COR-L47 (cell line): ENCODE data around the gene ASZ1.
A peak's percentile ranks its signal among the peaks of the same experiment; 100 is the strongest.

Experiments
- DNase-seq: peaks from one replicate; lab custom pipeline; 2025; lab: John Stamatoyannopoulos, UW

ASZ1 gene

DNA sequence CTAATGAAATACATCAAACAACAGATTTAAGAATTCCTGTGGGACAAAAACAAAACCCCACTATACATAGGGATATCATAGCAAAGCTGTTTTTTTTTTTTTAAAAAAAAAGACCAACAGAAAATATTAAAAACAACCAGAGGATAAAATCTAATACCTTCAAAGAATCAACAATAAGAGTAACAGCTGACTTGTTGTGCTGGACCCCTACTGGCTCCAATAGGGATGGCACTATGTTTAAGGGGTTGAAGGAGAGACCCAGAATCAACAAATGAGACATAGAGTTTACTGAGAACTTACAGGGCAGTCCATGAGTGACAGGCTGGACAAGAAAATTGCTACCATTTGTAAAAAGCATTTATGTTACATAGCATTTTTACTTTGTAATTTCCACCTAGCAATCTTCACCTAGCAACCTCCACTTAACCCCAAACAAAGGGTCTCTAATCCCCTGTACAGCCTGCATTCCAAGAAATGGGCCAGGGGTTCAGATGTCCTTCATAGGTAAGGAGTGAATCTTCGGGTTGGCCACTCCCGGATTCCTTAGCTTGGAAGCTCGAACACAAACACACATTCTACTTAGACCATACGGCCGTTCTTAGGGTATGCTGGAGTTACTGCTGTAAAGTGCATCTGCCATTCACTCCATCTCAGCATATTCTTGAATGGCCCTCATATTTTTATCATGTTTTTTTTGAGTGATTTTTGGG, 25.8 kb downstream of the ASZ1 start:
- DNase-seq: no peak

DNA sequence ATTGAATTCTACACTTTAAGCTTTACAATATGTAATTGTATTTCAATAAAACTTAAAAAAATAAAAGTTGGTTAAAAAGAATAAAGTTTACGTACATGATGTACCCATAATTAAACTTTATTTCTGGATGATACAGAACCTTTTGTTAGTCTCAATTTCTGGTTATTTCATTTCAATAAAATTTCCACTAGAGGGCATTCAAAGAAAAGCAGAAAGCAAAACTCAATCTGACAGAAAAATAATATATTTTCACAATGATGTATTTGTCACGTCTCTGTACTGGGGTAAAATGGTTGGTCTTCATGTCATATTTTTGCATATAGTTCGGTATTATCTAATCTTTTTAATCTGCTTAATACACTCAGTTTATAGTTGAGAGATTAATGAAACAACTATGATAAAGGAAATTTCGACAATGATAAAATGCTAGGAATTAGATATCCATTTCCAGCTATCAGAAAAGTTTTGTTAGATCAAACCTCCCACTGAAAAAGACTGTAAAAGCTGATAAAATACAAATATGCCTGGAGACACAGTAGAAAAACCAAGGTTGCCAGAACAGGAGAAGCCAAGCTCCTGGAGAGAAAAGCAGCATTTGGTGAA, 27.4 kb downstream of the ASZ1 start:
- DNase-seq: no peak

DNA sequence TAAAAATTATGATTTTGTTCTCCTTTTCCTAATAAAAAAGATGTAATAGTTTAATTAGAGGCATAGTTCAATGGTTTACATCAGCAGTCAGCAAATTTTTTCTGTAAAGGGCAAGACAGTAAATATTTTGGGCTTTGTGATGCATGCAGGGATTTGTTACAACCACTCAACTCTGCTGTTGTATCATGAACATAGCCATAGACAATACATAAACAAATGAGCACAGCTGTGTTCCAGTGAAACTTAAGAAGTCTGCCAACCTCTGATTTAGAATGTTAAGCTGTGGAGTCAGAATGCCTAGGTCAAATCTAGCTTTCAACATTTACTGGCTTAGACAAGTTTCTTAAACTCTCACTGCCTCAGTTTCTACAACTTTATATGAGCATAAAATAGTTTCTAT, 31.6 kb downstream of the ASZ1 start:
- DNase-seq: no peak

DNA sequence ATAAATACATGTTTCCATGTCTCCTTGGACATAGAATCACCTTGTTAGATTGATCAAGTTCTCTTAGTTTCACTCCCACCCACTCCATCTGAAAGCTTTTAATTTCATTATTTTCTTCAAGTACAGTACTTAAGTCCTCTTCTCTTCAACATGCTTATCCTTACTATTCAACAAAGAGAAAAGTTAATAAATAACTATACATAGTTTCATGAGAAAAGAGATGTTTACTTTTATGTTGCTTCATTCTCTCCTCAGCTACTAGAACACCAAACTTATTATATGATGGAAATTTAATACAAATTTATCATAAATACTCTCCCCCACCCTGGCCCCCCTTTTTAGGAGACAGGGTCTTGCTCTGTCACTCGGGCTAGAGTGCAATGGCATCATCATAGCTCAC, 33.5 kb downstream of the ASZ1 start:
- DNase-seq: no peak

DNA sequence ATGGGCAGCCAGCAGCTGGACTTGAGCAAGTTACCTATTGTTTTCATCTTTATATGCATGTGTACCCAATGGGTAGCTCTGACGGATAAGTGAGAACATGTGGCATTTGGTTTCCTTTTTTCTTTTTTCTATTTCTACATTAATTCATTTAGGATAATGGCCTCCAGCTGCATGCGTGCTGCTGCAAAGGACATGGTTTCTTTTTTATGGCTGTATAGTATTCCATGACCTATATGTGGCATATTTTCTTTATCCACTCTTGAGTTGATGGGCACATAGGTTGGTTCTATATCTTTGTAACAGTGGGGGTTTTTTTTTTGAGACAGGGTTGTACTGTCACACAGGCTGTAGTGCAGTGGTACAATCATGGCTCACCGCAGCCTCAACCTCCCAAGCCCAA, 37.4 kb downstream of the ASZ1 start:
- DNase-seq: no peak

DNA sequence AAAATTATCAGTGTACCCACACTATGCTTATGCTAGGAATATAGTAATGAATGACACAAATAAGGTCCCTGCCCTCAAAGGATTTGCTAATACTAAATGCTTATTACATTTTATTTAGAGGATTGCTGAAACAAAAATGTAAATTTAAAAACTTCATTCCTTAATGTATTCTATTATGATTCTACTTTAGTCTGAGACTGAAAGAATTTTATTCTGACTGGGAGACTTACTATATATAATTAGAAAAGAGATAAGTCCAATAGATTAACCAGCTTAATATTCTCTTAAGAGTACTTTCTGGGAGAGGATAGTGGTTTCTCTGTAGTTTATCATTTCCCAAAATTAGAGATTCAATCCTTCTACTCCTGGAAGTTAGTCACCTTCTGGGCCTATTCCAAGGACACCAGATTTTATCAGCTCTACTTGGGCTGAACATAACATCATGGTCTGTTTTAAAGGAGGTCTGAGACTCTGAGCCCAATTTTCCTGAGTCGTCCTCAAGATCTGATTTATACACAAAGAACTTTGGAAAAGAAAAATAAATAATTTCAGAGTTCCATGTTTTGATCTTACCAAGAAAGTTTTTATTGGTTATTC, 41.1 kb downstream of the ASZ1 start:
- no peak for DNase-seq

DNA sequence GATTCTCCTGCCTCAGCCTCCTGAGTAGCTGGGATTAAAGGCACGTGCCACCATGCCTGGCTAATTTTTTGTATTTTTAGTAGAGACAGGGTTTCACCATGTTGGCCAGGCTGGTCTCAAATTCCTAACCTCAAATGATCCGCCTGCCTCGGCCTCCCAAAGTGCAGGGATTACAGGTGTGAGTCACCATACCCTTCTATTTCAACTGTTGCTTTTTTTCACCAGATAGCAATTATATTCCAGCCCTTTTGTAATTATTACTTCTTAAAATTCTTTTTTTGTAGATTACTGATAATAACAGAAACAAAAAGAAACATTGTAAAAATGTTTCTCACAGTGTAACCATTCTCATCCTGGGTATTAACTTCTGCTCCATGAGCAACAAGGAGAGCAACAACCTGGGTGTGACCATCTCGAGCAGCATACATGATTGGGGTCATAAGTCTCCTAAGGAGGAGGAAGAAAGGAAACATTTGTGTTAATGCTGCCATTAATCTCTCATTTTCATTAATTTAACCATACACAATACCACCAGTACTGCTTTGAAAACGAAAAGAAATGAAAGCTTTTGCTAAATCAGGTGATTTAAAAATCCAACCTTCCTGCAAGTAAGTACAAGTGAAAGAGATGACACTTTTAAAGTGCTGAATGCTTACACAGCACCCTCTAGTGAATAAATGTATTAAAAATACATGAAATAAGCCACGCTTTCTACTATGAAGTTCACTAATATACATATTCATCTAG, 41.8 kb downstream of the ASZ1 start:
- DNase-seq: peak; percentile 19

DNA sequence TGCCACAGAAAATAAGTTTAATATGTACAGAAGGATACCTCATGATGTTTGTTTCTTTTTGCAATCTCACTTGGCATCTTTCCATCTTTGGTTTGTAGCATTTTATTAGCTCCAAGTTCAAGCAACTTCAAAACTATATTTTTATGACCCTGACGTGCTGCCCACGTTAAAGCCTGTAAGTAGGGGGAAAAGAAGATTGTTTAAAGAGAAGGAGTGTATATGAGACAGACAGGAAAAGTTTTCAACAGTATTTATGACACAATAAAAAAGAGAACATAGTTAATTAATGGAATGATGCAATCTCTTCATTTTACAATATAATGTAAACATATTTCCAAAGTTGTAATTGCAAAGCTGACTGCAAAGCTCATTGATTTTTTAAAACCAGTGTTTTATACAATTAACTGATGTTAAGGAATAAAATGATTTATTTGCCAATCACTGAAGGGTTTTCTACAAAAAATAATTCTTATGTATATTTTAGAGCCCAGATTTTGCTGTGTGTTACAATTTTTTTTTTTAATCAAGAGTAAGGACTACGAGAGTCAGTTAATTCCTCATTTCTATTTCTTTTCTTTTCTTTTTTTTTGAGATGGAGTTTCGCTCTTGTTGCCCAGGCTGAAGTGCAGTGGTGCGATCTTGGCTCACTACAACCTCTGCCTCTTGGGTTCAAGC, 42.5 kb downstream of the ASZ1 start:
- no peak for DNase-seq

DNA sequence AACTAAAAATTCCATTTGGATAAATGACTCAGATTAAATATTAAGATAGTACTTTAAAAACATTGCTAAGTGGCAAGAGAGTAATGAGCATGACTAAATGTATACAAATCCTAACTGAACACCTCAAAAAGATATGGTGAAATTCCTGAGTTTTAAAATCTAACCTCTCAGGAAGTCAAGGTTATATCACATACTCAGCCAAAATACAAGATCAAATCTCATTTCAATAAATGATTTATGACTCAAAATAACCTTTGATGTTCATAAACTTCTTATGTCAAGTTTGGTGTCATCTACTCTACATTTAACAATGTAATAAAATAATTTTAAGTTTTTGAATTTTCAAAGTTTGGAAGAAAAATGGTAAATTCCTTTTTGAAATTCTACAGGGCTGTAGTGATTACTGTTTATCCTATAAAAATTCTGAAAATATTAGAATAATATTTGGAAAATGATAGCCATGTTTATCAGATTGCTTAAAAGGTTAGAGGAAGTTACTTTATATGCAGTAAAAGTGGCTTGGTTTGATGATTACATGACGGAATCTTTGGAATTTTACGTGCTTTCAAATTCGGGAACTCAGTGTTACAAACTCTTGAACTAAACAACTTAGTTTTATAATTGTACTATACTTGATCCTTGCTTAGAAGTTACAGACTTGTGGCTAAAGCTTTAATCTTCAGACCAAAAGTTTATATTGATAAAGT, 43.7 kb downstream of the ASZ1 start:
- DNase-seq: no peak

DNA sequence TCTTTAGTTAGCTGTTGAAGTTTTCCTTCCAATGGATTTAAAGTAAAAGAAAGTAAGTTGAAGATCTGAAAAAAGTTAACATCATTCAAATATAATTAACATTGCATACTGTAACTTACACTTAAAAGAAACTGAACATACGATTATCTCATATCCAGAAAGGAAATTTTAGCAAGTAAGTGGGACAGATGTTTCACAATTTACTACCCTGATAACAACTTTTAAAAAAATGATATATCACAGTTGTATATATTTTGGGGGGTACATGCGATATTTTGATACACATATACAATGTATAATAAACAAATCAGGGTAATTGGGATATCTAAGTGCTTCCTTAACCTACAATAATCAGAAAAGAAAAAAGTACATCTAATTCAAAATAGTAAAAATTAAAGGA, 44.2 kb downstream of the ASZ1 start:
- no peak for DNase-seq

DNA sequence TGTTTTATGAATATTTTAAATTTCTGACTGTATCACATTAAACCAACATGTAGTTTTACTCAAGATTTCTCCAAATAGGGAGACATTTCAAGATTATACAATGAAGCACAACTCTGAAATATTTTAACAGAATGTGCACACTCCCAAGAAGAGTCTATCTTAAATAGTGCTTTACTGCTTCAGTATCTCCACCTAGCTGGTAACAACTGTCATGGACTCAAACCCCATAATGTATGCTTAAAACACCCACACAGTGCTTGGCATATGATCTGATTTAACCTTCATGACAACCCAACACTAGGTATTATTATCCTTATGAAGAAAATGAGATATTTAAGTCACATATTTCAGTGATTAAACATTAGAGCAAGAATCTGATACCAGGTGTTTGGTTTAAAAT, 45.9 kb downstream of the ASZ1 start:
- no peak for DNase-seq

DNA sequence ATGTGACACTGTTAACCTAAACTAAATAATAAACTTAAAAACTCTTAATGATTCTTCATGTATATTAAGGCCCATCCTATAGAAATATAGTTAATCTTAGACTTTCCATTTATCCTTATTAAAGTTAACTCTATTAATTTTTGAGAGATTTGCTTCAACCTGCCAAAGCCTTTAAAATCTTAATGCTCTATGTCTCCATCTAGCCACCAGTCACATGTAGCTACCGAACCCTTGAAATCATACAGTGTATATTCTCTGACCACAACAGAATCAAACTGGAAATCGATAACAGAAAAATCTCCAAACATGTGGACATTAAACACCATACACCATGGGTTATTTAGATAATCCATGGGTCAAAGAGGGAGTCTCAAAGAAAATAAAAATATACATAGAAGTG, 51.9 kb downstream of the ASZ1 start:
- no peak for DNase-seq

DNA sequence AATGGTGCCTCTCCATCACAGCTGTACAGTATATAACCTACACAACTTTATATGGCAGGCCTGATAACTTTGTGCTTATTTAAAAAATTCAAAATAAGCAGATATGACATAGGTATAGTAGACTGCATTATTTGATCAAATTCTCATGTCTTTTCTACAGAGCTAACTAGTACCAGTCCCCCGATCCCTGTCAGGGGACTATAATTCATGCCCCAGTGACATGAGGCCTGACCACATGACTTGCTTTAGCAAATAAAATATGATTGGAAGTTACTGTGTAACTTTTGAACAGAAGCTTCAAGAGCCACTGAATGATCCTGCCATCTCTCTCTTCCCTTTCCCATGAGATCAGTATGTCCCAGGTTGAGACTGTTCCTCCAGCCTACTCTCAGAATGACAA, 55.2 kb downstream of the ASZ1 start:
- DNase-seq: no peak

DNA sequence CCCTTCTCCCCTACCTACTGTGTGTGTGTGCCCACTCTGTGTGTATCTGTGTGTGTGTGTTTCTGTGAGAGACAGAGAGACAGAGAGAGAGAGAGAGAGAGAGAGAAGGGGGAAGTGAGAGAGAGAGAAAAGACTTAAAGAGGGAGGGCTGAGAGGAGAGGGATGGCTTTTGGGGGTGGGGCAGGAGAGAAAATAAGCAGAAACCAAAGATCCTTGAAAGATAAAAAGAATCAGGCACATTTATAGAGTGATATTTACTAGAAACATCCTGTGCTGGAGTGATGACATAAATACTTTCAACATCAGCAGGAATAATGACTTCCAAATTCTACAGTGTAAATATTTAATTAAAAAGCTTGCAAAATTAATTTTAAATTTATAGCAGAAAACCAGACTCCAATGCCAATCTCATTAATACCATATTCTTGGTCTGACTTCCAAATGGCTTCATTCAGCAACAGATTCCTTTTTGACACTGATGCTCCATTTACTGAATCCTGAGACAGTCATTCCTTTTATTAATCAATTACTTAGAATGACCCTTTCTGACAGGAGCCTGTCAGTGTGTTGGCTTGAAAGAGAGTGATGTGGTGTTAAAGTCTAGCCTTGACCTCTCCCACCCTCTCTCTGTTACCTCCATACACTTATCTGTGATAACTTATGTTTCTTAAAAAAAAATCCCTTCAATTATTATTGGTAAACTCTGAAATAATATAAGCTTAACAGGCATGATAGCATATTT, 62.8 kb downstream of the ASZ1 start:
- no peak for DNase-seq

DNA sequence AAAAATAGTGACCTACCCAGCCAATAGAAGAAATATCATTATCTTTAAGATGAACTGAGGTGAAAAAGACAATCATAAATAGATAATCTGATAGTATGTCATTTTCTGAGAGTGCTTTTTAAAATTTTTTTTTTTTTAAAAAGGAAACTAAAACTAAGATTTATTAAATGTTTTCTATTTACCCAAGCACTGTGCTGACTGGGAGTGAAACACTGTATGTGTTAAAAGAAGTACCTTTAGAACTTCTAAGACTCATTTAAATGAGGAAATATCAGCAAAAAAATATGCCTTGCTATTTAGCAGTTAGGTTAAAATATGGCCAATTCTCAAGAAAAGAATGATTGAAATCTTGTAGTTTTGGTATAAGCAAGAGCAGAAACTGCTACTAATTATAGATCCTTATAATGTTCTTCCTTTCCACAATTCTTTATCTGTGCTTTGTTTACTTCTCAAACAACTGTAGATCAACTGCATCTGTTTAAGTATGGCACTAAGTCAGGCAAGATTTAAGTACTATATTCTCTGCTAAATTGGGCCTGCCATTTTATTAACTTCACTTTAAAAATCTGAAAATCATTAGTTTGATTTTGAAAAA, 64.9 kb downstream of the ASZ1 start:
- no peak for DNase-seq

DNA sequence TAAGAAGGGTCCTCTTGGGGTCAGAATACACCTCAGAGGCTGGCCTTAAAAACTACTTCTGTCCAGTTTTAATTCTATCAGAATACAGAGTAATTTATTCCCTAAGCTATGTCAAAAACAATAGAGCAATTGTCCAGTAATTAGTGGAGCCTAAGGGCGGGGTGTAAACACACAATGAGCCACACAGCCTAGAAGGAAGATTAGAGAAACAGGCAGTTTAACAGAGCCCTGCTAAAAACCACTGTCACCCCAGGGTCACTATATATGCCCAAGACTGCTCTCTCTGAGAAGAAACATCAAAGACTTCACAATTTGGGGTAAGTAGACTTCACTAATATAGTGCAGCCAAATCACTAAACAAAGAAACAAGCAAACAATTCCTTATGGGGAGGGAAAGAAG, 77.3 kb downstream of the ASZ1 start:
- DNase-seq: no peak

DNA sequence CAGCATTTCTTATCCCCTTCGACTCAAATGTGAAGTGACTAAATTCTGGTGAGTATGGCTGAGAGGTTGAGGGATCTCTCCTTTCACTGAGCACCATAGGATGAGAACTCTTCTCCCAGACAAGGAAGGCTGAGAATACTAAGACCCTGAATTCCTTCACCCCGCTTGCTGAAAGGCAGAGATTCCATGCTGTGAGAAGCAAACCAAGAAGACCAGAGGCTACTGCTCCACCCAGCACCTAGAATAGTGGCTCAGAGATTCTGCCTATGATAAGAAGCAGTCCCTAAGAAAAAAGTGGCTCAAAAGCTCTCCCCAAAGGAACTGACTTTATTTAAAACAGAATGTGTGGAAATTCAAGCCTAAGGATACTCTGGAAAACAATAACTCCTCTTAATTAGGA, 77.7 kb downstream of the ASZ1 start:
- no peak for DNase-seq

DNA sequence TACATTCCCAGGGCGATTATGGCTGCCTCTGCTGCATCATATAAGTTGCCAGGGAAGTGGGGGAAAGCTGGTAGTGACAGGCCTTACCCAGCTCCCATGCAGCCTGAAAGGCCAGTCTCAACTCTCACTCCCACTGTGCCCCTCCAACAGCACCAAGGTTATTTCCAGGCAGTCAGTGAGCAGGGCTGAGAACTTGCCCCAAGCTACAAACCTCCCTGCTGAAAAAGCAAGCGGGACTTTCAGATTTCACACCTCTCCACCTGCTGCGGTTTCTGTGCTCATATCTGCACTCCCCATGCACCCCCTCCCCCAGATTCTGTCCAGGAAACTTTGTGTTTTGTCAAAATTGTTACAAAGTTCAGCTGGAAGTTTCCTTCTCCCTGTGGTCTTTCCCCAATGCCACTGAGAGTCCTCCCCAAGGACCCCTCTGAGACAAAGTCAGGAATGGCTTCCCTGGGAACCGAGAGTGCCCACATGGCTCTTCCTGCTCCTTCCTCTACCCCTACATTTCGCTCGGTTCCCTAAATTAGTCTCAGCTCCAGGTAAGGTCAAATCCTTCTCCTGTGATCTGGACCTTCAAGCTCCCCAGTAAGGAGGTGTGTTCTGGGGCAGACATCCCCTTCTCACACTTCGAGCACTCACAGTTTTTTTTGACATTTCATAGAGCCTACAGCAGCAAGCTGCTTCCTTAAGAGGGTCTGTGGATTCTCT, 79.2 kb downstream of the ASZ1 start:
- no peak for DNase-seq

DNA sequence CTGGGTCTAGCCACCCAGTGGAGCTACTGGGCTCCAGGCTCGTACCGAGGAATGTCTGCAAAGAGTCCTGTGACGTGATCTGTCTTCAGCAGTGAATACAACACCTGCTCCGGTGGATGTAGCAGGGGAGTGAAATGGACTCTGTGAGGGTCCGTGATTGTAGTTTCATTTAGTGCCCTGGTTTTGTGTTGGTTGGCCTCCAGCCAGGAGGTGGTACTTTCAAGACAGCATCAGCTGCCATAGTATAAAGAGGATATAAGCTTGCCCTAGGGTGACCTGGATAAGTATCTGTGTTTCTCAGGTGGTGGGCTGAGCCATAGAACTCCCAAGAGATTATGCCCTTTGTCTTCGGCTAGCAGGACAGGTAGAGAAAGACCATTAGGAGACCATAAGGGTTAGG, 79.8 kb downstream of the ASZ1 start:
- no peak for DNase-seq

DNA sequence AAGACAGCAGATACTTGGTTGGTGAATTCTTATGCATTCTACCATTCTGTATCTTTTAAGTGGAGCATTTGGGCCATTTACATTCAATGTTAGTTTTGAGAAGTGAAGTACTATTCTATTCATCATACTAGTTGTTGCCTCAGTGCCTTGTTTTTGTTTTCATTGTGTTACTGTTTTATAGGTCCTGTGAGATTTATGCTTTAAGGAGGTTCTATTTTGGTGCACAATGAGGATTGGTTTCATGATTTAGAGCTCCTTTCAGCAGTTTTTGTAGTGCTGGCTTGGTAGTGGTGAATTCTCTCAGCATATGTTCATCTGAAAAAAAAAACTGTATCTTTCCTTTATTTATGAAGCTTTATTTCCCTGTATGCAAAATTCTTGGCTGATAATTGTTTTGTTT, 81.1 kb downstream of the ASZ1 start:
- no peak for DNase-seq
